Suppressor macrophage treated with lipopolysaccharide for 1 hour (primary cell): ENCODE data around the gene TMBIM4.
A peak's percentile ranks its signal among the peaks of the same experiment; 100 is the strongest.

Experiments used
- DNase-seq, 3 donors: peaks; one replicate each; pipeline ENCODE4 v3.0.0-alpha.2; 2020 to 2022

The TMBIM4 gene

DNA sequence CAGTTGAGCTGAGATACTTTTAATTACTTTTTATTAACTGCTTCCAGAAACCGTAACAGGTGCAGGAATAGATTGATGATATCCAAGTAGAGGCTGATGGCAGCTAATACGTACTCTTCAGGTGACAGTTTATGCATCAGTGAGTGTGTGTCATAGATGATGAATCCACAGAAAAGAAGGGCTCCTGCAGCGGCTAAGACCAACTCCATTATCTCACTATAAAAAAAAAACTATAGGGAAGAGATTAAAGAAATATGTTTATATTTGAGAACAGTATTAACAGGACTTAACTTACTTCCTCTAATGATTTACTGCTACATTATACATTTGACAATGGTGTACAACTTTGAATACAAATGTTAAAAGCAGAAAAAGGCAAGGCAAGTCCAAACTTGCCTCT, 31.9 kb downstream of the TMBIM4 start:
- no peak for DNase-seq

DNA sequence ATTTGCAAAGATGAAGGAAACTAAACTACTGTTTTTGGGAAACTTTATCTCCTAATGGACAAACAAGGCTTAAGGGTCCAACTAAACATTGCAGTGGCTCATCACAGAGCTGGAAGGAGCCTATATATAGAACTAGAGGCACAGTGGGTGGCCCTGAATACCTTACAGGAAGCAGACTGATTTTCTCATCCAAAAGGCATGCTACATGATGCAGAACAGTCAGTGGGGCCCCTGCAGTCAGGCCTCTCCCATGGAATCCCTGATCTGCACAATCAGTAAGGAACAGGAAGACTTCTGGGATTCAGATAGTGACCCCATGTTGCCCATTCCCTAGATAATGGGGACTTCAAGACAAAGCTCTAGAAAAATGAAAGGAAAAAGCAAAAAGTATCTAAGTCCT, 37.4 kb downstream of the TMBIM4 start:
- DNase-seq = no peak

DNA sequence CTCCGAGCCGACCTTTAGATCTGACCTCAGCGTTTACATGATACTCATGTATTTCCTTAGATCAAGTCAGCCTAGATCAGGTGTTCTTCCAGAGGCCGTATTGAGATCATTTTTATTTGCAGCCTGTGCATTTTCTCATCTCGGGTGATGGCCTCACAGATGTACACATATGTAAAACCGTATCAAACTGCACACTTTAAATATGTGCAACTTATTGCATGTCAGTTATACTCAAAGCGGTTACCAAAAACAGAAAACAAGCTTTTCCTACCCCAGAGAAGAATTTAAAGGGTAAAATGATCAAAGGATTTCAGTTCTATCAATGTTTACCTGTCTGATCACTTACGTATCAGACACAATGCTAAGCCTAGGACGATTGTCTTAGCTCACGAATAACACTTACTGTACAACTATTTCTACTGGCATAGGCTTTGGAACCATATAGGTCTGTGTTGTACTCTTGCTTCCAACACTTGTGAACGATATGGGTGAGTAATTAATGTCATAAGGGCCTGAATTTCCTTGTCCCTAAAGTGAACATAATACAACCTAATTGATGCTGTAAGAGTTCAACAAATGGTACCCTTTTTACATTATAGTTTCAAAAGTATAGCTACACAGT, 38.6 kb downstream of the TMBIM4 start:
- no peak for DNase-seq

DNA sequence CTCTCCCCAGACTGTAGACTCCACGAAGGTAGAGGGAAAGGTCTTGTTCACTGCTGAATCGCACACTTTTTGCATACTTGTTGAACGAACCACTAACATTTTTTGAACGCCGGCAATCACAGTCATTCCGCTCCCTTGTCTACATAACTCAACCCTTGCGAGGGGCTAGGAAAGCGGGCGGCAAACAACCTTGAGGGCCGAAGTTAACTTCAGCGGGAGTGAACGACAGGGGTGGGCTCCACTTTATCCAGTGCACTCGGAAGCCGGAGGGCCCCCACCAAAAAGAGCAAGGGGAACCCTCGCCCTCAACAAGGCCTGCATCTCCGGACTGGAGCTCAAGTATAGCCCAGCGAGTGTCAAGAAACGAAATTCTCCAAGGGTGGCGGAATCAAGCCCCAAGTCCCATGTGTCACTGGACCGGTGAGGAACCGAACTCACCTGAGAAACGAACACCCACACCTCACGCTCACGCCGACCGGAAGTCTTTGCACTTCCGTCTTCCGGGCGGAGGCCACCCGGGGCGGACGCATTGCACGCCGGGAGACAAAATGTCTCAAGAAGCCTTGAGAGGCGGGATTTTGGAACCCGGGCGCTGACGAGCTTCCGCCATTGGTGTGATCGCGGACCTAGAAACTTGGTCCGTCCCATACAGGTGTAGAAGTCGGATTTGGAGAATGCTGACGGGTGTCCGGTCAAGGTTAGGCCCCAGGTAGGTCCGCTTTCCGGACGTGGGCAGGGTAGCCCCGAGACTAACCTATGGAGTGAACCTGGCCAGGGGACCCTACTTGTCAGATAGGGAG, 39.3 kb downstream of the TMBIM4 start, which contains the start of gene LLPH:
TSS of gene LLPH (minus strand) at position 484 of the 800 bp plus-strand sequence. CDS start 1,644 bp downstream, outside the sequence.
- peak; percentile 92 to 95 (median 94) for DNase-seq

DNA sequence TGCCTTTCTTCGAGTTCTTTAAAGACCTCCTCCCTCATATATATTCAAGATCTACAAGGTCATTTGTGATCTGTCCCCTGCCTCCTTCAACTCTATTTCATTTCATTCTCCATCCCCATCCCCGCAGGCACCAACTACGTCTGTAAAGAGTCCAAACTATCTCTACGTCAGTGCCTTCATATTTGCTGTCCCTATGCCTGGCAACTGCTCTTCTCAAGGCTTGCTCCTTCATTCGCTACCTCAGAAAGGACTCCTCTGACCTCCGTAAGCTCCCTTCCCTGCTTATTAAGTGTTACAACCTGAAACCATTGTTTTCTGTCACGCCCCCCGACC, 39.9 kb downstream of the TMBIM4 start:
- peak in 2 of 3 donors; percentile 12 to 23 for DNase-seq

DNA sequence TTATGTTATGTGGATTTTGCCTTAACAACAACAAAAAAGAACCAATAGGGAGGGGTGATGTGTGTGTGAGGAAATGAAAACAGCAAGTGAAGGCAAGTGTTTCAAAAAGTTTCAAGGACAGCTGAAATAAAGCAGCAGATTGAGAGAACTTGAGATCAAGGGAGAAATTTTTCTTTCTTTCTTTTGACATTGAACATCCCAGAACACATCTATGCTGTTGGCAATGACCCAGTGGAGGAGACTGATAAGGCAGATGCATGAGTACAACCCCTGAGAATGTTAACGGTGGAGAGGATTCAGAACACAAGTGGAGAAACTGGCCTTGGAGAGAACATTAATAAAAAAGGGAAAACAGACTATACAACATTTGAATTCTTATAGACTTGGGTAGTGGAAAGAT, 42.1 kb downstream of the TMBIM4 start:
- no peak for DNase-seq

DNA sequence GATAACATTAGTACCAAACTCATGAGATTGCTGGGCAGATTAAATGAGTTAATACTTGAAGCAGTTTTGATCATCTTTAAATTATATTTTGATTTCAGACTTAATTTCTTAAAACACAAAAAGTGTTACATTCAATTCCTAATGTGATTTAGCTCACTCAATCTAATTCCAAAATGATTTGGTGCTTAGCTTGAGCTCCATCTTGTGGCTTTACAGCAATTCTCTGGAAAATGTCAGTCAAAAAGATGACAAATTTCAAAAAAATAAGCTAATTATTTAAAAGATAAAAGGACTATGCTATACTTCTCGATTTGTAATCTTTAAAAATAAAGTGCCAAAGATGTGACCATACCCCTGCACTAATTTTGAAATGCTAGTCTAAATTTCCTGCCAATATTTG, 49.3 kb downstream of the TMBIM4 start:
- DNase-seq = no peak

GRCh38 chr12:66119870-66120241, 49.9 kb downstream of the TMBIM4 start:
- DNase-seq = no peak

GRCh38 chr12:66119229-66119869, 50.4 kb downstream of the TMBIM4 start:
- peak in 1 of 3 donors; percentile 38 for DNase-seq

- no peak for DNase-seq
Measured at GRCh38 chr12:66118240-66118891, 51.4 kb downstream of the TMBIM4 start.

GRCh38 chr12:66117242-66117641, 52.6 kb downstream of the TMBIM4 start:
- no peak for DNase-seq

GRCh38 chr12:66115071-66115600, 54.7 kb downstream of the TMBIM4 start:
- no peak for DNase-seq

DNA sequence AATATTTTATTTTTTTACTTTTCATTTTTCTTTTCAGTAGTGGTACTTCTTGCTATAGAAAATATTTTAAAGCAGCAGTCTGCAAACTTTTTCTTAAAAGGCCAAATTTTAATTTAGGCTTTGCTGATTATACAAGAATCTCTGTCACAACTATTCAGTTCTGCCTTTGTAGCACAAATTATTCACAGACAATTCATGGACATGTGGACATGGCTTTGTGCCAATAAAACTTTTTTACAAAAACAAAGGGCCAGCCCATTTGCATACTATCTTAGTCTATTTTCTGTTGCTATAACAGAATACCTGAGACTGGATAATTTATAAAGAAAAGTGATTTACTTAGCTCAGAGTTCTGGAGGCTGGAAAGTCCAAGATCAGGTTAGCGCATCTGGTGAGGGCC, 56.3 kb downstream of the TMBIM4 start:
- DNase-seq = no peak

GRCh38 chr12:66111605-66112004, 58.2 kb downstream of the TMBIM4 start:
- DNase-seq = no peak

- DNase-seq = no peak
Measured at GRCh38 chr12:66109056-66109455, 60.7 kb downstream of the TMBIM4 start.

GRCh38 chr12:66108386-66108785, 61.4 kb downstream of the TMBIM4 start:
- DNase-seq = no peak

GRCh38 chr12:66107451-66107915, 62.3 kb downstream of the TMBIM4 start:
- peak; percentile 91 to 98 (median 97) for DNase-seq

DNA sequence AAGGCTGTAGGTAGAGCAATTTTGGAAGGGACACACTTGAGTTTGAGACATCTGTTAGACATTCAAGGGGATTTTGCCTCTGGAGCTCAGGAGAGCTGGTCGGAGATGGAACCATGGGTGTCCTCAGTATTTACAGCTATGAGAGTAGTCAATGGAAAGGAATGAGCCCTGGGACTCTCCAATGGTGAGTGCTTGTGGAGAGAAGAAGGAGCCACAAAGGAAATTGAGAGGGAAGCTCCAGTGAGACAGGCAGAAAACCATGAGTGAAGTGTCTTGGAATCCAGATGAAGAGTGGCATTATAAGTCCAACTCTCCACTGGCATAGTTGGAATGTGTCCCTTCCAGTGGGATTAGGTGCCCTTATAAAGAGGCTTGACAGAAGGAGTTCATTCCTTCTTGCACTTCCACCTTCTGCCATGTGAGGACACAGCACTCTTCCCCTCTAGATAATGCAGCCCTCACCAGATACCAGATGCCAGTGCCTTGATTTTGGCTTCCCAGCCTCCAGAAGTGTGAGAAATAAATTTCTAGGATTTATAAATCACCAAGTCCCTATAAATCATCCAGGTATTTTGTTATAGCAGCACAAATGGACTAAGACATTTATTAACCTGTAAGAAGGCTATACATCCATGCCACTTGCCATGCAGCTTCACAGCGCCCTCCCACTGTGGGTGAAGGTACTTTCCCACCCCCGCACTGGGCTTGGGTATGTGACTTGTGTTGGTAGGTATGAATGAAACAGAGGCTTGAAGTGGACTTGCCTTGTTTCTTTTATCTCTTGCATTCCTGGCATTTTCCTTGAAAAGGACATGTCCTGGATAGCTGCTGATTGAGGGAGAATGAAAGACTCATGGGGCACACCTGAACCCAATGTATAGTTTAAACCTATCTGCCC, 66.5 kb downstream of the TMBIM4 start:
- no peak for DNase-seq

GRCh38 chr12:66092559-66093269, 77.1 kb downstream of the TMBIM4 start:
- peak; percentile 83 to 94 (median 84) for DNase-seq

GRCh38 chr12:66090157-66090556, 79.6 kb downstream of the TMBIM4 start:
- DNase-seq = no peak

DNA sequence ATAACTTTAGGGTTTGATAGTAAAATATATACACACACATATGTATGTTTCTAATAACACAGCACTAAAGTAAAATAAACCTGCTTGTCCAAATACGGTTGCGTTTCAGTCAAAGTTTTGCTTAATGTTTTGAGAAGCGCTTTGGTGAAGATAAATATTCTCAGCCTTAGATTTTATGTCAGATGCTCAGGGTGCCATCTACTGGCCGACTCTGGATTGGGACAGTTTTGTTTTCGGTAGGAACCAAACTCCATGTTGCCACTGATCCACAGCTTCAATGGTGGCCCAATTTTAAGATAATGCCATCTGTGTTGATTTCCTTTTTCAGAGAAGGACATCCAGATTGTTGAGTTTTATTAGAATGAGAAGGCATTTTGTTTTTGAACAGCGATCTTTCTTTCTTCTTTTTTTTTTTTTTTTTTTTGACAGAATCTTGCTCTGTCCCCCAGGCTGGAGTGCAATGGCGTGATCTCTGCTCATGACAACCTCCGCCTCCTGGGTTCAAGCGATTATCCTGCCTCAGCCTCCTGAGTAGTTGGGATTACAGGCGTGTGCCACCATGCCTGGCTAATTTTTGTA, 82.3 kb downstream of the TMBIM4 start:
- DNase-seq = peak; percentile 74 to 80 (median 74)
